Naive thymus-derived CD8-positive, alpha-beta T cell (primary cell): ENCODE results near the gene POU2F1. TPM values are rescaled to one million over a fixed set of nuclear protein-coding genes. Genes with fewer than 3 reads are reported as not detected.
A peak's percentile ranks its signal among the peaks of the same experiment; 100 is the strongest.
"Not testable (repeated sequence)": the region's sequence is repeated elsewhere in the genome, so short reads cannot be mapped to it uniquely, and the experiment has no call there.

Experiments
- ATAC-seq, 2 donors: fragments of 150-1000 bp; cut with Tn5 transposase in 1 of 2; sonication (Bioruptor Pico), chemical (Tn5 transposase) in 1 of 2; 1 replicate in 1 of 2; 2 replicates in 1 of 2; pipeline ENCODE4 v1.10.0; 2021; ENCODE audit warnings: mild to moderate bottlenecking in 2 of 2, moderate library complexity in 2 of 2
- POLR2A ChIA-PET: fragments of 350-600 bp; sonication (Branson Sonifier 250); formaldehyde crosslinking; loops from one replicate; lab custom pipeline; 2021; ENCODE audit warnings: antibody characterized with exemption; lab: Charles Lee
- DNase-seq, 10 donors: peaks; one replicate each; pipeline versions ENCODE4 v3.0.0 to v3.0.0-alpha.2; 2020 to 2022
- H3K27ac Mint-ChIP-seq, 10 donors: one replicate each; pipeline ENCODE4 v1.8.0; 2020 to 2022; ENCODE audit warnings: mild to moderate bottlenecking in 10 of 10, mixed read lengths in 10 of 10, moderate library complexity in 4 of 10, inconsistent platforms in 1 of 10
- H3K27me3 Mint-ChIP-seq, 5 donors: one replicate each; pipeline ENCODE4 v1.8.0; 2021 to 2022; ENCODE audit warnings: mixed read lengths in 5 of 5
- H3K36me3 Mint-ChIP-seq, 3 donors: one replicate each; pipeline ENCODE4 v1.8.0; 2020 to 2022; ENCODE audit warnings: mixed read lengths in 3 of 3, mild to moderate bottlenecking in 2 of 3, inconsistent platforms in 1 of 3
- H3K4me1 Mint-ChIP-seq, 4 donors: one replicate each; pipeline ENCODE4 v1.8.0; 2021 to 2022; ENCODE audit warnings: mixed read lengths in 4 of 4
- H3K4me3 Mint-ChIP-seq, 10 donors: one replicate each; pipeline ENCODE4 v1.8.0; 2020 to 2022; ENCODE audit warnings: mild to moderate bottlenecking in 10 of 10, mixed read lengths in 10 of 10, moderate library complexity in 6 of 10, inconsistent platforms in 1 of 10
- H3K9me3 Mint-ChIP-seq, 9 donors: one replicate each; pipeline ENCODE4 v1.8.0; 2020 to 2022; ENCODE audit warnings: mixed read lengths in 9 of 9, mild to moderate bottlenecking in 3 of 9, inconsistent platforms in 1 of 9, moderate library complexity in 1 of 9
- polyA plus RNA-seq, 3 donors: library from polyadenylated mRNA; unstranded; fragments of 300-500 nt; fragmentation: Illumina TruSeq; gene quantifications; one replicate each; pipeline ENCODE4 v1.2.3, GENCODE V29; 2021
- total RNA-seq, 8 experiments: library from RNA in 2 of 8; stranded (reverse) in 2 of 8; gene quantifications; one replicate each; pipeline ENCODE4 v1.2.3 and lab custom pipeline; 2021 to 2026

Gene POU2F1
- total and polyA plus RNA-seq, 5 experiments from 2014 or later: 5.0 to 22.9 (median 9.8) TPM

- peaks cover 0 to 3% (median 0%) of the 10 kb centered on the region in 9 donors for H3K9me3 Mint-ChIP-seq
- ATAC-seq (no peak), DNase-seq (no peak)
- POLR2A ChIA-PET: no interaction called here
- H3K36me3 Mint-ChIP-seq: peaks cover 0 to 6% (median 6%) of the 10 kb centered on the region in 3 donors
- peak overlapping the region in 2 of 10 donors; percentile 1 to 13 for H3K27ac Mint-ChIP-seq
- peaks cover 2 to 10% (median 8%) of the 10 kb centered on the region in 5 donors for H3K27me3 Mint-ChIP-seq
- H3K4me1 Mint-ChIP-seq: no peaks in the 10 kb centered on the region
- no peak overlapping the region for H3K4me3 Mint-ChIP-seq
Observed at GRCh38 chr1:167191958-167192357, 28.7 kb upstream of the POU2F1 start.

- POLR2A ChIA-PET: interaction anchor here (1.0 kb wide), 1 partner anchor 26 kb away, joined by 3 read pairs; the partner anchor contains the start of gene POU2F1
- no peak for ATAC-seq
- peaks cover 2 to 10% (median 8%) of the 10 kb centered on the region in 5 donors for H3K27me3 Mint-ChIP-seq
- H3K9me3 Mint-ChIP-seq: peaks cover 0 to 3% (median 0%) of the 10 kb centered on the region in 9 donors
- no peak overlapping the region for H3K27ac Mint-ChIP-seq
- DNase-seq: no peak
- H3K4me1 Mint-ChIP-seq: no peaks in the 10 kb centered on the region
- H3K36me3 Mint-ChIP-seq: peaks cover 0 to 6% (median 6%) of the 10 kb centered on the region in 3 donors
- no peak overlapping the region for H3K4me3 Mint-ChIP-seq
Observed at GRCh38 chr1:167194182-167194581, 26.5 kb upstream of the POU2F1 start.

- POLR2A ChIA-PET: no interaction called here
- Mint-ChIP-seq H3K9me3 (peaks cover 0 to 3% (median 0%) of the 10 kb centered on the region in 9 donors), H3K36me3 (peaks cover 0 to 6% (median 6%) of the 10 kb centered on the region in 3 donors), H3K4me1 (no peaks in the 10 kb centered on the region), H3K27me3 (no peaks in the 10 kb centered on the region), H3K27ac (peak overlapping the region in 1 of 10 donors; percentile 10), H3K4me3 (no peak overlapping the region)
- no peak for ATAC-seq
- no peak for DNase-seq
Observed at GRCh38 chr1:167196166-167196565, 24.5 kb upstream of the POU2F1 start.

DNA sequence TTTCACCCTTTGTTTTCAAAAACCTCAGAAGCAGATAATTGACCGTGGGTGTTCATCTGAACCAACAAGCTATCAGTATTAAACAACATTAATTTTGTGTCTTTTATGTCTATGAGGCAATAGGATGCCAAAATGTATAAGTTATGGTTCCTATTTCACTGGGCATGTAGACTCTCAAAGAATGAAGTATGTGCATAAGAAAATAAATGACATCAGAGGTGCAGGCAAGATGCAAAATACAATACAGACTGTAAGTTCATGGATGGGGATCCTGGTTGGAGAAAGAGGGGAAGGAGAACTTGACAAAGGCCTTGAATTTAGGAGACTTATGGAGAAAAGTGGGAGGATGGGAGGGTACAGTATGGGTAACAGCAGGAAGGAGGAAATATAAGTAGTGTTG lies 23.4 kb upstream of the POU2F1 start:
- DNase-seq (no peak), ATAC-seq (no peak)
- no peak overlapping the region for H3K4me3 Mint-ChIP-seq
- H3K4me1 Mint-ChIP-seq: no peaks in the 10 kb centered on the region
- H3K36me3 Mint-ChIP-seq: peaks cover 0 to 6% (median 6%) of the 10 kb centered on the region in 3 donors
- peaks cover 0 to 3% (median 0%) of the 10 kb centered on the region in 9 donors for H3K9me3 Mint-ChIP-seq
- POLR2A ChIA-PET: no interaction called here
- H3K27ac Mint-ChIP-seq: no peak overlapping the region
- H3K27me3 Mint-ChIP-seq: no peaks in the 10 kb centered on the region

GRCh38 chr1:167197692-167198091 lies 23.0 kb upstream of the POU2F1 start:
- H3K9me3 Mint-ChIP-seq: peaks cover 0 to 3% (median 0%) of the 10 kb centered on the region in 9 donors

DNA sequence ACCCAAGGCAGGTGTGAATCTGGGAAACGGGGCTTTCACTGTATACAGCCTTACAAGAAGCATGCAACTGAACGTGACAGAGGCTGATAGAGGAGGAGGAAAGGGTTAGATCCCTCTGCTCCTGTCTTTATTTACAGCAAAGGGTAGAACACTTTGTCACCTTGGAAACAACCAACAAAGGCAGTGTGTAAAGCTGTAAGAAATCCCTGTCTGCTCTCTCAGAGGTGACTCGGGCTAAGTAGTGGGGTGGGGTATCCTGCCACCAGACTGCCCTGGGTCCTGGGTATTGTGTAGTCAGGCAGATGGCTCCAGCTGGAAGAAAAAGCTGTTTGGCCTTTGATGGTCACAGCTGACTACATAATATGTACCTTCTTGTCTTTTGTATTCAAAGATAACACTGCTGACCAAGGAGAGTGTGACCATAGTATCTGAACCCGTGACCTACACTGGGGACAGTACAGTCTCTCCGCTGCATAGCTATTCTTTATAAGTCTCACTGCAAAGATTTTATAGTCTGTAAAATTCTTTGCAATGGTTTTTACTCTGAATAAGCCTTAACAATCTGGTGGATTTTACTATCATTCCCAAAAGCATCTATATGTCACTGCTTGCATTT lies 22.1 kb upstream of the POU2F1 start:
- DNase-seq: no peak
- POLR2A ChIA-PET: no interaction called here
- Mint-ChIP-seq H3K27me3 (no peaks in the 10 kb centered on the region), H3K4me3 (no peak overlapping the region), H3K9me3 (peaks cover 0 to 2% (median 0%) of the 10 kb centered on the region in 9 donors), H3K27ac (no peak overlapping the region), H3K4me1 (peaks cover 0 to 2% (median 0%) of the 10 kb centered on the region in 4 donors), H3K36me3 (peaks cover 0 to 4% (median 0%) of the 10 kb centered on the region in 3 donors)
- ATAC-seq: no peak

More at GRCh38 chr1:167197692-167198091, 23.0 kb upstream of the POU2F1 start:
- Mint-ChIP-seq H3K27ac (no peak overlapping the region), H3K4me3 (no peak overlapping the region), H3K36me3 (peaks cover 0 to 6% (median 6%) of the 10 kb centered on the region in 3 donors), H3K4me1 (no peaks in the 10 kb centered on the region), H3K27me3 (no peaks in the 10 kb centered on the region)
- POLR2A ChIA-PET: no interaction called here
- no peak for DNase-seq
- ATAC-seq: no peak

GRCh38 chr1:167199656-167200055 lies 21.0 kb upstream of the POU2F1 start:
- no peak for ATAC-seq
- peaks cover 0 to 2% (median 0%) of the 10 kb centered on the region in 3 donors for H3K36me3 Mint-ChIP-seq
- POLR2A ChIA-PET: no interaction called here

DNA sequence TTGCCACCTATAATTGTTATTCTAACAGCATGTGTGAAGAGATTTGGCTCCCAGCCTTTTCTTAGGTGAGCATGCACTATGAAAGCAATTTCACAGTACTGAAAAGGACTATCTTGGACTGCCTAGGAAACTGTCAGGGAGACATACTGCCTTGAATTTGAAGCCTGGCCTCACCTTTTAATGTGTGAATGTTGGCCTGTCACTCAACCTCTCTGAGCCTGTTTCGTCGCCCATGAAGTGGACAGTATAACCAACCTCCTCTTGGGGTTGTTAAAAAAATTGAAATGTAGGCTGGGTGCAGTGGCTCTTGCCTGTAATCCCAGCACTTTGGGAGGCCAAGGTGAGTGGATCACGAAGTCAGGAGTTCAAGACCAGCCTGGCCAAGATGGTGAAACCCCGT lies 20.4 kb upstream of the POU2F1 start:
- no peak for ATAC-seq
- H3K27me3 Mint-ChIP-seq: no peaks in the 10 kb centered on the region
- no peak for DNase-seq
- H3K4me3 Mint-ChIP-seq: no peak overlapping the region
- peaks cover 0 to 2% (median 0%) of the 10 kb centered on the region in 9 donors for H3K9me3 Mint-ChIP-seq
- no peak overlapping the region for H3K27ac Mint-ChIP-seq
- POLR2A ChIA-PET: no interaction called here
- H3K4me1 Mint-ChIP-seq: peaks cover 0 to 2% (median 0%) of the 10 kb centered on the region in 4 donors
- peaks cover 0 to 3% (median 2%) of the 10 kb centered on the region in 3 donors for H3K36me3 Mint-ChIP-seq

More at GRCh38 chr1:167199656-167200055, 21.0 kb upstream of the POU2F1 start:
- peaks cover 0 to 2% (median 0%) of the 10 kb centered on the region in 9 donors for H3K9me3 Mint-ChIP-seq
- no peaks in the 10 kb centered on the region for H3K27me3 Mint-ChIP-seq
- no peak overlapping the region for H3K4me3 Mint-ChIP-seq
- no peak for DNase-seq
- peaks cover 0 to 2% (median 0%) of the 10 kb centered on the region in 4 donors for H3K4me1 Mint-ChIP-seq
- H3K27ac Mint-ChIP-seq: no peak overlapping the region

- POLR2A ChIA-PET: no interaction called here
- Mint-ChIP-seq H3K4me1 (peaks cover 0 to 2% (median 0%) of the 10 kb centered on the region in 4 donors), H3K9me3 (peaks cover 0 to 7% (median 0%) of the 10 kb centered on the region in 9 donors), H3K27me3 (no peaks in the 10 kb centered on the region), H3K27ac (no peak overlapping the region), H3K36me3 (peaks cover 0 to 7% (median 5%) of the 10 kb centered on the region in 3 donors), H3K4me3 (no peak overlapping the region)
- ATAC-seq: no peak
- no peak for DNase-seq
Observed at GRCh38 chr1:167200749-167201148, 19.9 kb upstream of the POU2F1 start.

DNA sequence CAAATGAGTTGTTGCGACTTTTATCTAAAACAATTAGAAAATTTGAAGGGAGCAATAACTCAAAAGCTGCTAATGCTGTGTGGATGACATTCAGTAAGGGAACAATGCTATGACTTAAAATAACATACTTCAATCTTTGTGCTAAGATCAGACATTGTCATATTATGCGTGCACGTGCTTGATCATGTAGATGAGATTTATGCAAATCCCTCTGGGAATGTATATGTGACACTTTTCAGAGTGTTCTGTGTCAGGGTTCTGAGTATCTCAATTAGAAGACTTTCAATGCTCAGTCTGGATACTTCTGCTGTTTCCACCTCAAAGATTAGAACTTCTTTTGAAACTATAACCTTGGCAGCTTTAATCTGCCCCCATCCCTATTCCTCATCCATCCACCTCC lies 18.6 kb upstream of the POU2F1 start:
- POLR2A ChIA-PET: no interaction called here
- ATAC-seq (no peak), DNase-seq (no peak)
- H3K27ac Mint-ChIP-seq: no peak overlapping the region
- peaks cover 0 to 2% (median 0%) of the 10 kb centered on the region in 4 donors for H3K4me1 Mint-ChIP-seq
- no peak overlapping the region for H3K4me3 Mint-ChIP-seq
- H3K27me3 Mint-ChIP-seq: no peaks in the 10 kb centered on the region
- H3K9me3 Mint-ChIP-seq: peaks cover 0 to 7% (median 0%) of the 10 kb centered on the region in 9 donors
- H3K36me3 Mint-ChIP-seq: peaks cover 0 to 7% (median 5%) of the 10 kb centered on the region in 3 donors

DNA sequence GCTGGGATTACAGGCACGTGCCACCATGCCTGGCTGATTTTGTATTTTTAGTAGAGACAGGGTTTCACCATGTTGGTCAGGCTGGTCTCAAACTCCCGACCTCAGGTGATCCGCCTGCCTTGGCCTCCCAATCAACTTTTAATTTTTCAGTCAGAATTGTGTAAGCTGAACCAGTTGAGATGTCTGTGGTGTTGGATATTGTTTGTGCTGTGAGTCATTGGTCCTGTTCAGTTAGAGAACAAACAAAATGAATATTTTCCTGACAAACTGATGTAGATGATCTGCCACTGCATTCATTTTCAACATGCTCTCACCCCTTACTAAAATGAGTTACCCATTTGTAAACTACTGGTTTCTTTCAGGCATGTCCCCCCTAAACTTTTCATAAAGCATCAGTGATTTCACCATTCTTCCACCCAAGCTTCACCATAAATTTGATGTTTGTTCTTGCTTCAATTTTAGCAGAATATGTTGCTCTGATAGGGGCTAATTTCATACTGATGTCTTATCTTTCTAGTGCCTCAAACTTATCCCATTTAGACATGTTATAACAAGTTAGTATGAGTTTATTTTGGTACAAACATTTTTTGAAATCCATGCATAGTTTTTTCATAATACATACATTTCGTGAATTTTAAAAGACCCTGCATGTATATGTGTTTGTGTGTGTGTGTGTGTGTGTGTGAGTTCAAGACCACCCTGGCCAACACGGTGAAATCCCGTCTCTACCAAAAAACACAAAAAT lies 15.2 kb upstream of the POU2F1 start:
- not testable (repeated sequence) for ATAC-seq, H3K4me1 Mint-ChIP-seq, DNase-seq, H3K27me3 Mint-ChIP-seq, H3K4me3 Mint-ChIP-seq, H3K27ac Mint-ChIP-seq
- peaks cover 0 to 24% (median 19%) of the 10 kb centered on the region in 3 donors for H3K36me3 Mint-ChIP-seq
- peaks cover 0 to 31% (median 17%) of the 10 kb centered on the region in 9 donors for H3K9me3 Mint-ChIP-seq
- POLR2A ChIA-PET: interaction anchor here (0.6 kb wide), 1 partner anchor 30 kb away, joined by 4 read pairs; no protein-coding TSS in a partner anchor

GRCh38 chr1:167206166-167206835 lies 14.4 kb upstream of the POU2F1 start:
- peaks cover 0 to 7% (median 3%) of the 10 kb centered on the region in 5 donors for H3K27me3 Mint-ChIP-seq
- peaks cover 0 to 24% (median 19%) of the 10 kb centered on the region in 3 donors for H3K36me3 Mint-ChIP-seq
- H3K27ac Mint-ChIP-seq: peak overlapping the region in 1 of 10 donors; percentile 34
- H3K9me3 Mint-ChIP-seq: peaks cover 0 to 31% (median 17%) of the 10 kb centered on the region in 9 donors
- peaks cover 0 to 5% (median 1%) of the 10 kb centered on the region in 4 donors for H3K4me1 Mint-ChIP-seq
- POLR2A ChIA-PET: no interaction called here
- no peak overlapping the region for H3K4me3 Mint-ChIP-seq
- no peak for DNase-seq
- no peak for ATAC-seq
